ENCODE measurements around the gene UBASH3A. TPM values are rescaled to one million over a fixed set of nuclear protein-coding genes. Genes with fewer than 3 reads are reported as not detected.
"Not testable (repeated sequence)": the region's sequence is repeated elsewhere in the genome, so short reads cannot be mapped to it uniquely, and the experiment has no call there.

Gene UBASH3A
- total RNA-seq, 4 donors from 2014 or later: 0.40 TPM; not detected in 3

- Histone ChIP-seq H3K27ac (no peak overlapping the region), H3K36me3 (no peaks in the 10 kb centered on the region), H3K4me1 (peaks cover 0 to 13% (median 0%) of the 10 kb centered on the region in 3 donors), H3K9me3 (no peaks in the 10 kb centered on the region), H3K4me3 (no peak overlapping the region), H3K27me3 (peaks cover 11% of the 10 kb centered on the region)
- WGBS, 2 donors (ENCODE audit: low coverage in 1 of 2): 83% methylated on average over 2 of the region's 2 CpGs; no CpG with 5 or more reads in 1 of the 2 donors
- ATAC-seq: no peak
- TF ChIP-seq CTCF (IDR thresholded peaks at IDR 0.05): no peak
- no peak for TF ChIP-seq POLR2AphosphoS5 (IDR thresholded peaks at IDR 0.05)
- no peak for TF ChIP-seq EP300 (IDR thresholded peaks at IDR 0.05)
- TF ChIP-seq POLR2A (IDR thresholded peaks at IDR 0.05): no peak
Observed at GRCh38 chr21:42469272-42469671, 65.6 kb downstream of the UBASH3A start.

GRCh38 chr21:42469726-42470125 is 66.0 kb downstream of the UBASH3A start:
- not testable (repeated sequence) for H3K36me3 ChIP-seq, ATAC-seq, H3K27ac ChIP-seq, H3K4me3 ChIP-seq, H3K9me3 ChIP-seq
- WGBS, 2 donors (ENCODE audit: low coverage in 1 of 2): 94 to 100% methylated on average over 1 to 3 of the region's 4 CpGs
- Histone ChIP-seq H3K27me3 (peaks cover 15% of the 10 kb centered on the region), H3K4me1 (peaks cover 0 to 13% (median 0%) of the 10 kb centered on the region in 3 donors)

- TF ChIP-seq EP300 (IDR thresholded peaks at IDR 0.05) (no peak), POLR2A (IDR thresholded peaks at IDR 0.05) (no peak), CTCF (IDR thresholded peaks at IDR 0.05) (no peak), POLR2AphosphoS5 (IDR thresholded peaks at IDR 0.05) (no peak)
- WGBS, 2 donors (ENCODE audit: low coverage in 1 of 2): 85 to 88% methylated on average over 5 of the region's 9 CpGs
- Histone ChIP-seq H3K27ac (no peak overlapping the region), H3K4me1 (peaks cover 0 to 13% (median 0%) of the 10 kb centered on the region in 3 donors), H3K9me3 (no peaks in the 10 kb centered on the region), H3K27me3 (peaks cover 22% of the 10 kb centered on the region), H3K4me3 (no peak overlapping the region), H3K36me3 (no peaks in the 10 kb centered on the region)
- ATAC-seq: no peak
Observed at GRCh38 chr21:42471206-42471605, 67.5 kb downstream of the UBASH3A start.

- no peak overlapping the region for H3K27ac ChIP-seq
- 87 to 93% methylated on average over 5 to 6 of the region's 13 CpGs for WGBS, 2 donors (ENCODE audit: low coverage in 1 of 2)
- TF ChIP-seq EP300 (IDR thresholded peaks at IDR 0.05) (no peak), CTCF (IDR thresholded peaks at IDR 0.05) (no peak)
- no peaks in the 10 kb centered on the region for H3K9me3 ChIP-seq
- no peak overlapping the region for H3K4me3 ChIP-seq
- peaks cover 27% of the 10 kb centered on the region for H3K27me3 ChIP-seq
- no peak for ATAC-seq
- H3K36me3 ChIP-seq: no peaks in the 10 kb centered on the region
- H3K4me1 ChIP-seq: peaks cover 0 to 10% (median 0%) of the 10 kb centered on the region in 3 donors
Observed at GRCh38 chr21:42471716-42472330, 68.1 kb downstream of the UBASH3A start.

- Histone ChIP-seq H3K27ac (no peak overlapping the region), H3K27me3 (peaks cover 27% of the 10 kb centered on the region), H3K9me3 (no peaks in the 10 kb centered on the region), H3K4me1 (peaks cover 0 to 3% (median 0%) of the 10 kb centered on the region in 3 donors), H3K36me3 (no peaks in the 10 kb centered on the region), H3K4me3 (no peak overlapping the region)
- WGBS, 2 donors (ENCODE audit: low coverage in 1 of 2): 62 to 69% methylated on average over 7 of the region's 7 CpGs
- no peak for ATAC-seq
- no peak for TF ChIP-seq POLR2AphosphoS5 (IDR thresholded peaks at IDR 0.05)
- no peak for TF ChIP-seq EP300 (IDR thresholded peaks at IDR 0.05)
Observed at GRCh38 chr21:42472521-42472920, 68.8 kb downstream of the UBASH3A start.

GRCh38 chr21:42473498-42474042 is 69.9 kb downstream of the UBASH3A start:
- Histone ChIP-seq H3K4me1 (no peaks in the 10 kb centered on the region), H3K27ac (no peak overlapping the region), H3K36me3 (no peaks in the 10 kb centered on the region), H3K9me3 (no peaks in the 10 kb centered on the region), H3K27me3 (peaks cover 27% of the 10 kb centered on the region), H3K4me3 (no peak overlapping the region)
- no peak for ATAC-seq
- TF ChIP-seq CTCF (IDR thresholded peaks at IDR 0.05) (no peak), POLR2AphosphoS5 (IDR thresholded peaks at IDR 0.05) (no peak), EP300 (IDR thresholded peaks at IDR 0.05) (no peak), POLR2A (IDR thresholded peaks at IDR 0.05) (no peak)
- 72 to 91% methylated on average over 3 to 7 of the region's 9 CpGs for WGBS, 2 donors (ENCODE audit: low coverage in 1 of 2)
